Measurements from ENCODE around the gene NUBP2.

Gene NUBP2

DNA sequence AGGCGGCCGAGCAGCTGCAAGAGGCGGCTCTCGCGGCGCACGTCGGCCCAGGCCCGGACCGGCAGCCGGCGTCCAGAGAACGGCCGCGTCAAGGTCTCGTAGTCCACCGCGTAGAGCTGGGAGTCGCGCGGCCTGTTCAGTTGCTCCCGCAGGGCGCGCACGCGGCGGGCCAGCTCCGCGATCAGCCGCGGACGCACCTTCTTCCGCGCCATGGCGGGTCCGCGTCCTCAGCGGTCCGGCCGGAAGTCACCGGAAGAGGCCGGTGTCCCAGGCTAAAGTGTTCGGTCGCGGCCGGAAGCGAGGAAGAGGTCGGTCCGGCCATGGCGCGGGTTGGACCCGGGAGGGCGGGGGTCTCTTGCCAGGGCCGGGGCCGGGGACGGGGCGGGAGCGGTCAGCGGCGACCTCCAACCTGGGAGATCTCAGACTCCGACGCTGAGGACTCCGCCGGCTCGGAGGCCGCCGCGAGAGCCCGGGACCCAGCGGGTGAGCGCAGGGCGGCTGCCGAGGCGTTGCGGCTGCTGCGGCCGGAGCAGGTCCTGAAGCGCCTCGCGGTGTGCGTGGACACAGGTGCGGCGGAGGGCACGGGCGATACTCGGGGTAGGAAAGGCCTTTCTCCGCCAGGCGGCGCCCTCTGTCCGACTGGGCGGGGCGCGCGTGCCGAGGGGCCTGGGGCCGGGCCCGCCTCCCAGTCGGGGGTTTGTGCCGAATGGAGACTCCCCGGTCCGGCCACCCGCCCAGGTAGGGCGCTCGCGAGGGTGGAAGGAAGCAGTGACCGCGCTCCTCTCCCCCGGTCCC is 9.7 kb upstream of the NUBP2 start, which contains the start of gene MRPS34:
Gene MRPS34, minus strand, starts transcription at position 227 of the 795 bp plus-strand sequence. Its CDS starts 15 bp downstream, at position 212.
- peak; percentile 30 to 34 for DNase-seq

DNA sequence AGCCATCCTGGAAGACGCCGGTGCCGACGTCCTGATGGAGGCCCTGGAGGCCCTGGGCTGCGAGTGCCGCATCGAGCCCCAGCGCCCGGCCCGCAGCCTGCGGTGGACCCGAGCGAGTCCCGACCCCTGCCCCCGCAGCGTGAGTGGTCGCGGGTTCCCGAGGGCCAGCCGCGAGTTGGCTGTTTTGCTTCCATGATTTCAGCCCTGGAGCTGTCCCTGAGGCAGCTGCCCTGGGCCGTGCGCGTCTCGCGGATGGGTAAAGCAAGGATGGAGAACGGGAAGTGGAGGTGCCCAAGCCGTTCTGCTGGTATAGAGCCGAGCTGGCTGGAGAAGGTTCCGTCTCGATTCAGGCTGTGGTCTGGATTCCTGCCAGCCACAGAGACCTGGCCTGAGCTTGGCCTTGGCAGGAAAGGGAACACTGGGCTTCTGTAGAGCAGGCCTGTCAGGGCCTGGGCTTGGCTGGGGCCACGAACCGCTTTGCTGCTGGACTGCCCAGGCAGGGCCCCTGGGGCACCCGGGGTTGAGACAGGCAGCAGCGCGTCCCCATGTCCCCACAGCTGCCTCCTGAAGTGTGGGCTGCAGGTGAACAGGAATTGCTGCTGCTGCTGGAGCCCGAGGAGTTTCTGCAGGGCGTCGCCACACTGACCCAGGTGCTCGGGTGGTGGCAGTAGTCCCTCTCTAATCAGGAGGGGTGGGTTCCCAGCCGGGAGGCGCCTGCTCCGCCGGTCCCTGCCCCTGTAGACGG is 8.9 kb upstream of the NUBP2 start:
- DNase-seq: peak; percentile 9 to 17

DNA sequence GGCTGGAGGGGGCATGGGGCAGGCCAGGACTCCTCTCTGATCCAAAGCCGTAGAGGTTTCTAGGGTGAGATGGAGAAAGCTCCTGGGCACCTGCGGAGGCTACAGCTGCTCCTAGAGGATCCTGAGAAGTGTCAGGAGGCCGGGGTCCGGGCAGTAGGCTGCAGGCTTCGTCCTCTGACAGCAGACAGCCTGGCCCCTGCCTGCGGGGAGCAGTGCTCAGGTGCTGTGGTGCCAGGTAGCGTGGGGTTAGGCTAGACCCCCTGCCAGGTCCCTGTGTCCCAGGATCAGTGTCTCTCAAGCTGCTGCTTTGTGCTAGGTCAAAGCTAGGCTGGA is 8.3 kb upstream of the NUBP2 start:
- DNase-seq: no peak

DNA sequence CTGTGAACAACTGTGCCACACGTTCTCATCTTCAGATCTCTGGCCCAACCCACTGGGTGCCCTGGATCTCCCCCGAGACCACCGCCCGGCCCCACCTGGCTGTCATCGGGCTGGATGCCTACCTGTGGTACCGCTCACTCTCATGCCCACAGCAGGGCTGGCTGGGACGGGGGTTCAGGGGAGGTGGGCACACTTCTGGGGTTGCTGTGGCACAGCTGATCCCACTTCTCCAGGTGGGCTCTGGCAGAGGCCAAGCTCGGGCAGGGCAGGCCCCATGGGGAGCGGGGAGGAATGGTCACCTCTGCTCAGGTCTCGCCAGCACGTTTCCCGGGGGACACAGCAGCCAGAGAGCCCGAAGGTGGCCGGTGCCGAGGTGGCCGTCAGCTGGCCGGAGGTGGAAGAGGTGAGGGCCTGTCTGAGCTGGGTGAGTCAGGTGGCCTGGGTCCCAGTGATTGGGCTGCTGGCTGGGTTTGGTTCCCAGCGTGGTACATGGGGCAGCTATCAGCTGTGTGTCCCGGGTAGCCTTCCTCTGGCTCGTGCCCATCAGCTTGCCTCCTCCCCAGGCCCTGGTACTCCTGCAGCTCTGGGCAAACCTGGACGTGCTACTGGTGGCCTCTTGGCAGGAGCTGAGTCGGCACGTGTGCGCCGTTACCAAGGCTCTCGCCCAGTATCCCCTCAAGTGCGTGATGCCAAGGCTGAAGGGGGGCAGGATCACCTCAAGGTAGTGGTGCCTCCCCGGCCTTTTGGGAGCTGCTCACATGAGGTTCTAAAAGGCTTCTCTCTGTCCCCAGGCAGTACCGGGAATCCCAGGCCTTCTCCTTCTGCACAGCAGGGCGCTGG is 7.5 kb upstream of the NUBP2 start:
- no peak for DNase-seq

DNA sequence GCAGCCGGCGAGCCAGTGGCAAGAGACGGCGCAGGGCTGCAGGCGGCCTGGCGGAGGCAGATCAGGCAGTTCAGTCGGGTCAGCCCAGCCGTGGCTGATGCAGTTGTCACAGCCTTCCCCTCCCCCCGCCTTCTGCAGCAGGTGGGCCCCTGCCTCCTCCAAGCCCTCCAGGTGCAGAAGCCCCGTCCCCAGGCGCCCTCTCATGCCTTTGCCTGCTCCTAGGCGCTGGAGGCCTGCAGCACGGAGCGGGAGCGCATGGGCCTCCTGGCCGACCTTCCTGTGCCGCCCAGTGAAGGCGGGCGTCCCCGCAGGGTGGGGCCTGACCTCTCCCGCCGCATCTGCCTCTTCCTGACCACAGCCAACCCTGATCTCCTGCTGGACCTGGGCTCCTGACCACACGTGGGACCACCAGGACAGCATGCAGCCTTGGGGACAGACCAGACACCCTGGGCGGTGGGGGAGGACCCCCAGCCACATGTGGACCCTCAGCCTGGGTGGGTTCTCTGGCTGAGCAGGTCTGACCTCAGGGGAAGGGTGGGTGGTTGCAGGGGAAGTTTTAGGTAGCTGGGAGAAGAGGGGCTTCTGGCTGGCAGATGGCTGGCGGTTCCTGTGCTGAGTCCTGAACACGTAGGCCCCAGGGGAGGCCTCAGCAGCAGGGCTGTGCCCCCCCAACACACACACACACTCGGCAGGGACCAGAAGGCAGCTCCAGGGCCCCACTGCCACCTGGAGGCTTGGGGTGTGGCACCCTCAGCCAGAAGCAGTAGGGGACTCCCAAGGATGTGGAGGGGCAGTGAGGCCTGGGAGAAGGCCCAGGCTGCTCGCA is 6.7 kb upstream of the NUBP2 start:
- DNase-seq: no peak

DNA sequence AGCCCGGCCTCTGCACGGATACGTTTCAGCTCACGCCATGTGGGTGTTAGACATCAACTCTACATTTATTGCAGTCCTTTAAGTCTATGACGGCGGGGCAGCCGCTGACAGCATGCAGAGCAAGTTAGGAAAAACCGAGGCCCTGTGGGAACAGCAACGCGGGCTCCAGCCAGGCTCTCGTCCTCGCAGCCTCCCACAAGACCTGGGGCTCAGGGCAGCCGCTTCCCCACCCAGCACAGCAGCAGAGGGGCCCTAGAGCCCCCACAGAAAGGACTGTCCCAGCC is 6.1 kb upstream of the NUBP2 start:
- DNase-seq: no peak

DNA sequence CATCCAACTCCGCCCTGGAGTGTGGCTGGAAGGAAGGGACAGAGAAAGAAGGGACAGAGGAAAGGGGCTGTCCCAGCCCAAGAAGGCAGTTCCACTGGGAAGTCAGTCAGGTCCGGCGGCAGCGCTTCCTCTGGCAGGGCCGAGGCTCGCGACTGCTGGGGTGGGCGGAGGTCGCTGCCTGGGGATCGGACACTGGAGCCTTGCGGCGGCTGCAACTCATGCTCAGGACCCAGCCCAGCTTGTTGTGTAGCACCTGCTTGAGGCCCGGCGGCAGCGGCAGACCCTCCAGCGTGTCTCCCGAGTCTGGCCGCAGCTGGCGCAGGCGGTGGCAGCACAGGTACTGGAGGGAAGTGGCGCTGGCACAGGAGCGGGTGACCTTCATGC is 5.8 kb upstream of the NUBP2 start:
- no peak for DNase-seq

DNA sequence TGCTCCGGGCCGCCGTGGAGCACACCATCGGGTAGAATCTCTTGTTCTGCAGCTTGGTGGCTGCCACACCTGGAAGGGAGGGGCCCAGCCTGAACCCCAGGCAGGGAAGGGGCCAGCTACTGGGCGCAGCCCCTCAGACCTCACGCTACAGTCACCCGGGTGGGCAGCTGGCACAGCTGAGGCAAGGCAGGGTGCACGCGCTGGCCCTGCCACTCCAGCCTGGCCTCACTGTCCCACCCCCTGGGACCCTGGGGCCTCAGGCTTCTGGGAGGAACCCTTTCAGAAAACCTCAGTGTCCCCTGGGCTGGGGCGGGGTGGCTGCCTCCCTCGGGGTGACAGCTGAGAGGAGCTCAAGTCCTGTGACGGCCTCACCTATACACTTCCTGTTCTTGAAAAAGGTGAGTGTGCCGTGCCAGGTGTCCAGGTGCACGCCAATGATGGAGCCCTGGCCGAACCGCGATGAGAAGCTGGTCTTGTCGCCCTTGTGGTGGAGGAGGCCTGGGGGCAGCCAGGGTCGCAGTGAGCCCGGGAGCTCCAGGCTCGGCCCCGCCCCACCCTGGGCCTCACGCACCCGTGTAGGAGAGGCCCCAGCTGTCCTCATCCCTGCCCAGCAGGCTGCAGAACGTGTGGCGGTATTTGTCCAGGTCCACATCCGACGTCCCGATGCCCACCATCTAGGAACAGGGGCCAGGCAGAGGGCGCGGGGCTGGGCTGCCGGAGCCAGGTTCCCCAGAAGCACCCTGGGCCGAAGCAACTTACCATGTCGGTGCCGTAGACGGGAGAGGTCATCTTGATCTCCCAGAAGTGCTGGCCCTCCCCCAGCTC is 5.2 kb upstream of the NUBP2 start:
- no peak for DNase-seq

DNA sequence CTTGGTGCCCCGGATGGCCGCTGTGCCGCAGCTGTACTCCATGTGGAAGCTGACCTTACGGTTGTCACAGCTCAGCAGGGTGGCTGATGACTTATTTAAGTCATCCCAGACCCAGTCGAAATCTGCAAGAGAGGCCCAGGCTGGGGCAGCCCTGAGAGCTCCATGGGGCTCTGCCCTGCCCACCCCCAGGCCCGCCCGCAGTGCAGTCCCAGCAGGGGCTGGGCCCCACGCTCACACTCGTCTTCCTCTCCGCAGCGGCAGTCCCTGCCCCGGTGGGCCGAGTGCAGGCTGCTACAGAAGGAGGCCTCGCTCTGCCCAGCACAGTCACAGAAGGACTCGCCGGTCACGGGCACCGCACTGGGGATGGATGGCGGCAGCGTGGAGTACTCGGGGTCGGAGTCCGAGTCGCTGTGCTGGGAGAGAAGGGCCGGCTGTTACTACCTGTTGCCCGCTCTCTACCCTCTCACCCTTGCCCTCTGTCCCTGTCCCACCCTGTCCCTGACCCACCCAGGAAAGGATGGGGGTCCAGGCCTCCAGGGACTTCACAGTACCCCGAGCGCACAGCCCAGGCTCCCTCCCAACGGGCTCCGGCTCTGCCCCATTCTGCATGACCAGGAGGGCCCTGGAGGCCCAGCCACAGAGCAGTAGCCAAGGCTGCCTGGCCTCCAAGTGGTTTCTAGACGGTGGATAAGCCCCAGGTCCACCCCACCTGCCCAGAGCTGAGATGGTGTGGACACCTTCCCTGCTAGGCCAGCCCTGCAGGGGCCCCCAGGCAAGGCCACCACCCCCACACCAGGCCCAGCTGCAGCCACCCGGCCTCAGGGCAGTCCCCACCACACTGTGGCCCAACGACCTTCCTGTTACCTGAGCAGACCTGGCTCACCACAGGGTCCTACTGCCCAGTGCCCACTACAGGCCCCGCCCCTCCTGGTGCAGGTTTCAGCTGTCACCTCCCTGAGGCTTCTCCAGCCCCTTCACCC is 4.3 kb upstream of the NUBP2 start:
- no peak for DNase-seq

DNA sequence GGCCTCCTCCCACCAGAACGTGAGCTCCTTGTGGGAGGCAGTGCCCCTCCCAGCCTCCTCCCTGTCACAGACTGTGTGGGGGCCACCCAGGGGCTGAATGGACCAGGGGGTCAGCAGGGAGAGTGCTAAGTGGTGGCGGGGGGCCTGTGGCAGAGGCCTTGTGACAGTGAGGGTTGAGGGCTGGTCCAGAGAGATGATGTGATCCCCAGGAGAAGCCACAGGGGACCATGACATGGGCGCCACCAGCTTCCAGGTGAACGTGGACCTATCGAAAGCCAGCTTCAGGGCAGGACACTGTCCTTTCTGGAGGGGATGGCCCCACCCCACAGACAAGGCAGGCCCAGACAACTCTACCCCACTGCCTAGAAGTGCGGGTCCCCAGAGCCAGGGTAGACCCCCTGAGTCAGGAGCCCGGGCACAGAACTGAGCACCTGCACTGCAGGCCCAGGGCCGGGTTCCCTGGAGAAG is 3.5 kb upstream of the NUBP2 start:
- no peak for DNase-seq

DNA sequence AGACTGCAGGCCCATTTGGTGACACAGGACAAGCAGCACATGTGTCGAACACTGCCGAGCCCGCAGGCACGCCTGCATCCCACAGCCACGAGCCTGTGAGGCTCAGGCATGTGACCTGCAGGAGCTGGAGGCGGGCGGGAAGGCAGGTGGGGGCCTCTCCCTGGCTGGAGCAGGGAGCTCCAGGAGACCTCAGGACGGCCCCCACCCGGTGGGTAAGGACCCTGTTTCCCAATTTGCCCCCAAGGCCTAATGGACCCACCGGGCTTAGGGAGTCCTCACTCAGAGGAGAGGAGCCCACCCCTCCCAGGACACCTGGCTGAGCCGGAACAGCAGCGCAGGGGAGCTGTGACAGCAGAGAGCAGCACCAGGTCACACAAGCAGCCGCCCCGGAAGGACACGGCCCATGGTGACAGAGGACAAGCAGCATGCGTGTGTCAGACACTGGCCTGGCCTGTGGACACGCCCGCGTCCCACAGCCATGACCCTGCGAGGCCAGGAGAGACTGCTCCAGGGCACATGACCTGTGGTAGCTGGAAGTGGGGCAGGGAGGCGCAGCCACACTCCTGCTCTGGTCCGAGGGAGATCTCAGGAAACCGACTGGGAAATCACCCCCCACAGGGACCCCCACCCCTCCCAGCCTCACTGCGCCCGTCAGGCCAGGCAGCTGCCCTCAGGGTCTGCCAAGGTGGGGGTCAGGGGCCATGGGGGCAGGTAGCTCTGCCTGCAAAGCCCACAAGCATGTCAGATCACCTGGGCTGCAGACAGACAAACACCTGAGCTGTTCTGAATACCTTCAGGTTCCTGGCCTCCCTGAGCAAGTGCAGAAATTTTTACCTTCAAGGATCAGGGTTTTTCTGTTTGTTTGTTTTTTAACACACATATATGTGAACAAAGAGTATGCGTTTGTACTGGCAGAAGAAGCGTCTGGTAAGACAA is 2.8 kb upstream of the NUBP2 start:
- no peak for DNase-seq

DNA sequence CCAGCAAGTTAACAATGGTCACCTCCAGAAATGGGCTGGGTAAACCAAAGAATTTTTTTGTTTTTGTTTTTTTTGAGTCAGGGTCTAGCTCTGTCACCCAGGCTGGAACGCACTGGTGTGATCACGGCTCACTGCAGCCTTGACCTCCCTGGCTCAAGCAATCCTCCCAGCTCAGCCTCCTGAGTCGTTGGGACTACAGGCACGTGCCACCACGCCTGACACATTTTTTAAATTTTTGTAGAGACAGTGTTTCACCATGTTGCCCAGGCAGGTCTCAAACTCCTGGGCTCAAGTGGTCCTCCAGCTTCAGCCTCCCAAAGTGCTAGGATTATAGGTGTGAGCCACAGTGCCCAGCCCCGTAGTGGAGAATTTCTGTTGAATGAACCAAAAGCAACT is 2.1 kb upstream of the NUBP2 start:
- no peak for DNase-seq

DNA sequence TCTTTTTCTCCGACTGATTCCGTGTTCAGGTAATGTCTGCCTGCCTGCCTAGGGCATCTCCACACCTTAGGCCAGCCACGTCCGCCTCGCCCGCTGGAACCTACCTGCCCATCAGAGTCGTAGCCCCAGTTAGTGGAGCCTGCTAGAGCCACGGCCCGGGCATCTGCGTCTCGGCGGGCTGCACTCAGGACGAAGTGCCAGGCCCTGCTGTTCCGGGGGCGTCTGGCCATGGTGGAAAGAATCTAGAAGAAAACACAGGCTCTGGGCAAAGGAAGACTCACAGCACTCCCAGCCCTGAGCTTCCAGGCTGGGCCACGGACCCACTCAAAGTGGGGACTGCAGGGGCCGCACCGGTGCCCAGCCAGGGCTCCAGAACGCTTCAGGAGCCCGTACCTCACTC is 1.5 kb upstream of the NUBP2 start:
- DNase-seq: no peak

DNA sequence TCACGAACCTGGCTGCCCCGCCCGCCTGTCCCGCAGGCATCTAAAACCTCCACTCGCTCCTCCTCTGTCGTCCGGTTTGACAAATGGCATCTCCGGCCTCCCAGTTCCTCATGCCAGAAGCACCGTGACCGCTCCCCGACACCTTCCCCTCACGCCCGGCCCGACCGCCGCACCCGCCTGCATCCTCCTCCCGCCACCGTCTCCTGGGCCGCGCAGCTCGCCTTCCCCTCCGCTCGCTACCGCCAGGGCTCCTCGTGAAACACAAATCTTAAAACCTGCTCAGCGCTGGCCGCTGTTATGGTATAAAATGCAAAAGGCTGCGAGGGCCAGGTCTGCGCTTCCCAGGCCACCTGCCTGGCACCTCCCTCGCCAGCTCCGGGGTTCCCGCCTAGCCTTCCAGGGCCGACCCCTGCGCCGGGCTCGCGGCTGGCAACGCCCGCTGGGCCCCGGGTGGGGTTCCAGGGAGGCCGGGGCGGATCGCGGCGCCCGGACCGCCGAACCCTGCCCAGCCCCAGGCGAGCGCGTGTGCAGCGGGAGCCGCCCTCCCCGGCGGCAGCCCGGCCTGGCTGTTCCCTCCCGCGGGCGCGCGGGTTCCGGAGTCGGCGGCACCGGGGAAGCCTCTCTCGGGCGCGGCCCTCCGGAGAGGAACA is 877 bp upstream of the NUBP2 start:
- no peak for DNase-seq

DNA sequence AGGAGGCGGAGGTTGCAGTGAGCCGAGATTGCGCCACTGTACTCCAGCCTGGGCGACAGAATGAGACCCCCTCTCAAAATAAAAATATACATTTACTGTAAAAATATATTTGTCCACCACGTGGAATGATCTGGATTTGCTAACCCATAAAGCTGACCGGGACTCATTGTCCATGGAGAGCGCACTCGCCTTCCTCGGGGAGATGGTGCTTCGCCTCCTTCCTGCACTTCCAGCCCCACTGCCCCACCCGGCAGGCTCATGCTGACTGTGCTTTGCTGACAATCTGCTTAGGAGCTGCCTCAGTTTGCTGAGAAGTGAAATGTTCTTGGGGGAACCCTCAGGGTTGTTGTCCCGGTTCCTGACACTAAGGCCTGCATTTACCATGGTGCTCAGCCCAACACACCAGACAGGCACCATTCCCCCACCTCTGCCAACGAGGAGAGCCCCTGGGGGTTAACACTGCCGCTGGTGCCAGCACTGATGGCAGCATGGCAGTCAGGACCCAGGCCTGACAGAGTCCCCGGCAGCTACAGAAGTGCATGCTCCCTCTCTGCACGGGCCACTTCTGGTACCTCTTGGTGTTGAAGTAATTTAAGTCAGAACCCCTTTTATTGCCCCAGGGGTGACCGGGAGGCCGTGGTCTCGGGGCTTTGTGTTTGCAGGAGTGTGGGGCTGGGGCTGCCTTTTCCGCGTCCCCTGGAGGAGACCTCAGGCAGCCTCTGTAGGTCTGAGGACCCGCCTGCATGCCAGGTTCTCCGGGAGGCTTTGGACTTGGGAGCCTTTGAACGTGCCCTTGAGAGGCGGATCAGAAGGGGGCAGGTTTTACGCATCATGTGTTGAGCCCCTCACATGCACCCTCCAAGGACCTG is 2.5 kb downstream of the NUBP2 start:
- no peak for DNase-seq

DNA sequence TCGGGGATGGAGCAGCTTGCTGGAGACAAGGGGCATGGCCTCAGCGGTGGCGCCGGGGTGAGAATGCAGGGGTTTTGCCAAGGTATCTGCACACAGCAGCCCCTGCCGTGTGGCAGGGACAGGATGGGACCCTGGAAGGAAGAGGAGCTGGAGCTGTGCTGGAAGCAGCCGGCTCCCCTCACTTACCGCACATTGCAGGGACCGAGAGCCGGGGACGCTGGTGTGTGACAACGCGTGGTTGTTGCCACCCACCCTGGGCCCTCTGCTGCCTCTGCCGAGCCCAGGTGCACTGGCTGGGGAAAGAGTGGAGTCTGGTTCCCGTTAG is 3.0 kb downstream of the NUBP2 start:
- DNase-seq: no peak

DNA sequence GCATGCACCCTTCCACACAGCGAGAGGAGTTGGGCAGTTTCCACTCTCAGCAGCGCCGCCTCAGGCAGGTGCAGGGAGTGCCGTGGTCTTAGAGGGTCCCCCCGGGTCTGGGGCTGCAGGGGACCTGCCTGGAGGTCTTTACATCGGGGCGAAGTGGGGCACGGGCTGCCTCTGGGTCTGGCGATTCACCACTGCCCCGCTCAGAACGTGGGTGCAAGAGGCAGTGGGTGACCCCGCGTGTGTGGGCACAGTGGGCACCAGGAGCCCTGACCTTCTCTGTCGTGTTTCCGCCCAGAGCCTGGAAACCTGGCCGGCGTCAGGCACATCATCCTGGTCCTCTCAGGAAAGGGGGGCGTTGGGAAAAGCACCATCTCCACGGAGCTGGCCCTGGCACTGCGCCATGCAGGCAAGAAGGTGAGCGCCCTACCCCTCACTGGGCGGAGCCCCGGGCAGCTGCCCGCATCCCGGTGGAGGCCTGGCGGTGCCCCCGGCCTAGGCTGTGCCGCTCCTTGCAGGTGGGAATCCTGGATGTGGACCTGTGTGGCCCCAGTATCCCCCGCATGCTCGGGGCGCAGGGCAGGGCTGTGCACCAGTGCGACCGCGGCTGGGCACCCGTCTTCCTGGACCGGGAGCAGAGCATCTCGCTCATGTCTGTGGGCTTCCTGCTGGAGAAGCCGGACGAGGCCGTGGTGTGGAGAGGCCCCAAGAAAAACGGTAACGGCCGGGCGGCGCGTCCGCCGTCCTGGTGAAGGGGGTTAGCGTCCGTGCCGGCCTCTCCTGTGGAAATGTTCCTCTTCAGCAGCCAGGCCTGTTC is 3.7 kb downstream of the NUBP2 start:
- no peak for DNase-seq

DNA sequence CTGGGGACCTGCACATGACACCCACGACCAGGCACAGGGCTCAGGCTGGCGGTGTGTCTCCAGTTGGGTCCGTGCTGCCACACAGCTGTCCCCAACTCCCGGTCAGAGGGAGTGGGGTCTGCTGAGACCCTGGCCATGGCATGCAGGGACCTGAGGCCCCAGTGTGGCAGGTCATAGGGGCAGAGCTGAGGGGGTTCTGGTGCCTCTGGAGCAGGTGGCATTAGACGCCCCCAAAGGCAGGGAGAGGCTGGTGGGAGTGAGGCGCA is 4.2 kb downstream of the NUBP2 start:
- DNase-seq: no peak

Measured in Kasumi-1 (cell line).